SU-DHL-6 (cell line): ENCODE results near the gene HLA-A.

ENCODE experiments used
- EZH2phosphoT487 ChIP-seq: fragments of 200-600 bp; sonication (generic), shearing (Covaris generic); conservative IDR thresholded peaks from 2 replicates; pipeline ENCODE4 v1.6.1; 2018; ENCODE audit warnings: mild to moderate bottlenecking, antibody characterized with exemption, low read length, moderate library complexity, mixed read lengths
- TF ChIP-seq, protein P1 (sequence below): fragments of 200-600 bp; sonication (generic); IDR thresholded peaks from one replicate; pipeline ENCODE4 v1.5.1; 2017; ENCODE audit warnings: antibody characterized with exemption, mild to moderate bottlenecking, low read length, moderate library complexity; ENCODE audit not compliant: insufficient read depth, poor library complexity, severe bottlenecking

GRCh38 chr6:29953686-29954085 is 11.4 kb downstream of the HLA-A start:
- TF ChIP-seq, protein P1, sequence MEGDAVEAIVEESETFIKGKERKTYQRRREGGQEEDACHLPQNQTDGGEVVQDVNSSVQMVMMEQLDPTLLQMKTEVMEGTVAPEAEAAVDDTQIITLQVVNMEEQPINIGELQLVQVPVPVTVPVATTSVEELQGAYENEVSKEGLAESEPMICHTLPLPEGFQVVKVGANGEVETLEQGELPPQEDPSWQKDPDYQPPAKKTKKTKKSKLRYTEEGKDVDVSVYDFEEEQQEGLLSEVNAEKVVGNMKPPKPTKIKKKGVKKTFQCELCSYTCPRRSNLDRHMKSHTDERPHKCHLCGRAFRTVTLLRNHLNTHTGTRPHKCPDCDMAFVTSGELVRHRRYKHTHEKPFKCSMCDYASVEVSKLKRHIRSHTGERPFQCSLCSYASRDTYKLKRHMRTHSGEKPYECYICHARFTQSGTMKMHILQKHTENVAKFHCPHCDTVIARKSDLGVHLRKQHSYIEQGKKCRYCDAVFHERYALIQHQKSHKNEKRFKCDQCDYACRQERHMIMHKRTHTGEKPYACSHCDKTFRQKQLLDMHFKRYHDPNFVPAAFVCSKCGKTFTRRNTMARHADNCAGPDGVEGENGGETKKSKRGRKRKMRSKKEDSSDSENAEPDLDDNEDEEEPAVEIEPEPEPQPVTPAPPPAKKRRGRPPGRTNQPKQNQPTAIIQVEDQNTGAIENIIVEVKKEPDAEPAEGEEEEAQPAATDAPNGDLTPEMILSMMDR, result no peak
- no peak for TF ChIP-seq EZH2phosphoT487
